GM18519 (cell line): Measurements from ENCODE around the gene NPPA.

Experiments used
- ATAC-seq: cut with Tn5 transposase; IDR thresholded peaks from one replicate; pipeline ENCODE4 v1.9.1; 2021; ENCODE audit warnings: mild to moderate bottlenecking, moderate library complexity; ENCODE audit not compliant: unreplicated experiment, low FRiP score

Gene NPPA

GRCh38 chr1:11874624-11875023, 27.0 kb upstream of the NPPA start:
- ATAC-seq = no peak

GRCh38 chr1:11874258-11874562, 26.6 kb upstream of the NPPA start:
- no peak for ATAC-seq

- ATAC-seq = no peak
Measured at GRCh38 chr1:11873395-11874257, 26.0 kb upstream of the NPPA start.

GRCh38 chr1:11872545-11872944, 25.0 kb upstream of the NPPA start:
- ATAC-seq = no peak

GRCh38 chr1:11869650-11870207, 22.1 kb upstream of the NPPA start:
- no peak for ATAC-seq

- ATAC-seq = no peak
Measured at GRCh38 chr1:11869104-11869503, 21.5 kb upstream of the NPPA start.

GRCh38 chr1:11868331-11868980, 20.9 kb upstream of the NPPA start:
- no peak for ATAC-seq

GRCh38 chr1:11862890-11863289, 15.3 kb upstream of the NPPA start:
- no peak for ATAC-seq

- no peak for ATAC-seq
Measured at GRCh38 chr1:11860587-11860986, 13.0 kb upstream of the NPPA start.

- no peak for ATAC-seq
Measured at GRCh38 chr1:11860083-11860482, 12.5 kb upstream of the NPPA start.

GRCh38 chr1:11858968-11859871, 11.6 kb upstream of the NPPA start:
- no peak for ATAC-seq

GRCh38 chr1:11858613-11858967, 11.0 kb upstream of the NPPA start, which contains the start of gene NPPB:
NPPB (minus strand) TSS chr1:11858945; CDS start chr1:11858833, 112 bp downstream.
- ATAC-seq = no peak

GRCh38 chr1:11858158-11858557, 10.6 kb upstream of the NPPA start:
- no peak for ATAC-seq

GRCh38 chr1:11857164-11857851, 9.7 kb upstream of the NPPA start:
- no peak for ATAC-seq

GRCh38 chr1:11856698-11857097, 9.1 kb upstream of the NPPA start:
- ATAC-seq = no peak

GRCh38 chr1:11855430-11855829, 7.8 kb upstream of the NPPA start:
- no peak for ATAC-seq

GRCh38 chr1:11854519-11854918, 6.9 kb upstream of the NPPA start:
- ATAC-seq = no peak

- ATAC-seq = no peak
Measured at GRCh38 chr1:11851180-11851579, 3.6 kb upstream of the NPPA start.

GRCh38 chr1:11850156-11850555, 2.6 kb upstream of the NPPA start:
- ATAC-seq = no peak

GRCh38 chr1:11848373-11848700, 754 bp upstream of the NPPA start:
- ATAC-seq = no peak
